ENCODE results near the gene LCE4A.
"Not testable (repeated sequence)": the region's sequence is repeated elsewhere in the genome, so short reads cannot be mapped to it uniquely, and the experiment has no call there.

The LCE4A gene

DNA sequence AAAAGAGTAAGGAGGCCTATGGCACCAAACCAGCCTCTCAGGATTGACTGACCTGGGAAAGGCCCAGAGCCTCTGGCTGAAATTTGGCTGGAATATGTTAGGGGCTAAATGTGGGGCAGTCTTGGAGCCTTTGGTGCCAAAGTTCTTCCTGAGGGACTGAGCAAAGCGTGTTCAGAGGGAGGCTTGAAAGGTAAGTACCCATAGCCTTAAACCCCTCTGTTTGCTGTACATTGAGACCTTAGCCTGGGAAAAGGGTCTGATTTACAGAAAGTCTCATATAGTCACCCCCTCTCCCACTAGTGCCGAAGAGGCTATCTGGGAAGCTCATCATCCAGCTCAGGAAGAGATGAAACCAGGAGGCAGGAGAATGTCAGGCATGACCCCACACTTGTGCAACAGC is at the start of gene LCE4A:
Gene LCE4A, plus strand, starts transcription at position 301 of the 400 bp plus-strand sequence. CDS start 916 bp downstream, outside the sequence.
- no peak for DNase-seq (ENCODE audit: low spot score)

GRCh38 chr1:152658649-152659048 is 49.3 kb upstream of the LCE4A start:
- DNase-seq (ENCODE audit: low spot score), result no peak

- DNase-seq (ENCODE audit: low spot score), result no peak
Observed at GRCh38 chr1:152663098-152663497, 44.9 kb upstream of the LCE4A start, which contains the start of gene LCE2D. Gene LCE2D, plus strand, starts transcription at chr1:152663380. Its CDS starts 726 bp downstream, at chr1:152664106.

- not testable (repeated sequence) for DNase-seq (ENCODE audit: low spot score)
Observed at GRCh38 chr1:152666171-152666570, 41.8 kb upstream of the LCE4A start.

- DNase-seq (ENCODE audit: low spot score), result no peak
Observed at GRCh38 chr1:152667648-152668047, 40.3 kb upstream of the LCE4A start.

DNA sequence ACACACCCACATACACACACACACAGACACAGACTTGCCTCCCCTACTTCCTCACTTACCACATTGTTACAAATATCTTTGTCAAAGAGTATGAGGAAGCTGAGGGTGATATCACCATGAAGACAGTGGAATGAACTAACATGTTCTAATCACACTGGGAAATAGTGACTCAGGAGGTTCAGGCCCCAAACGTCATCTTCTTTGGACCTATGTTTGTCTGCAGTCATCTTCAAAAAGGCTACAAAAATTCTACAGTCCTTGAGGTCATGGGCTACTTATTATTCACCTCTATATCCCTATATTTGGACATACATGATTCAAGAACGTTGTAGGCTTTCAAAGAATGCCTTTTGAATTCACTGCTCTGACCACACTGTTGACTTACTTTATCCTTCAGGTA is 34.9 kb upstream of the LCE4A start:
- DNase-seq (ENCODE audit: low spot score), result no peak

DNA sequence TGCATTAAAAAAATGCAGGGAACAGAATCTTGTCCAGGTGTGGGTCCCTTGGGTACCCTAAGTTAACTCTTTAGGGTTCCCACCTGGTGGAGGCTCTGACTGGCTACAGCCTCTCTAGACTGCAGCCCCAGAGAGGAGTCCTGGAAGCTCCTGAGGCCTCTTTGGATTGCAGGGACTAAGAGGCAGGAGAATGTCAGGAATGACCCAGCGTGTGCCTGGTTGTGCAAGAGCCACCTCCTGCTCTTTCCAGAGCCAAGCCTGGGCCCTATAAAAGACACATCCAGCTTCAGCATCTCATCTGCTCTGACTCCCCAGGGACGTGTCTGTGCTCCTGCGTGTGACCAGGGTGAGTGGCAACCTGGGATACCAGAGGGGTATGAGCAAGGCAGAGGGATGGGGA is 33.0 kb upstream of the LCE4A start, which contains the start of gene LCE2C:
Gene LCE2C, plus strand, starts transcription at position 297 of the 400 bp plus-strand sequence. CDS start 737 bp downstream, outside the sequence.
- DNase-seq (ENCODE audit: low spot score), result not testable (repeated sequence)

- no peak for DNase-seq (ENCODE audit: low spot score)
Observed at GRCh38 chr1:152679459-152679858, 28.5 kb upstream of the LCE4A start.

DNA sequence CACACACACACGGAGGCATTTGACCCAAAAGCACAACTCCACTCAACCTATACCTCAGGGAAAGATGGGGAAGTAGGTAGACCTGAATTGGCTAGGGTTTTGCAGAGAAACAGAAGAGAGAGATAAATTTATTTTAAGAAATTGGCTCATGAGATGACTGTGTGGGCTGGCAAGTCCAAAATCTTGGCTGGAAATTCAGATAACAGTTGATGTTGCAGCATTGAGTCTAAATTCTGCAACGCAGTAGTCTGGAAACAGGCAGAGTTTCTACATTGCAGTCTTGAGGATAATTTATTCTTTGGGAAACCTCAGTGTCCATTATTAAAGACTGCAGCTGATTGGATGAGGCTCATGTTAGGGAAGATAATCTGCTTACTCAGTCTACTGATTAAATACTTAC is 26.3 kb upstream of the LCE4A start:
- no peak for DNase-seq (ENCODE audit: low spot score)

GRCh38 chr1:152683846-152684245 is 24.1 kb upstream of the LCE4A start:
- no peak for DNase-seq (ENCODE audit: low spot score)

DNA sequence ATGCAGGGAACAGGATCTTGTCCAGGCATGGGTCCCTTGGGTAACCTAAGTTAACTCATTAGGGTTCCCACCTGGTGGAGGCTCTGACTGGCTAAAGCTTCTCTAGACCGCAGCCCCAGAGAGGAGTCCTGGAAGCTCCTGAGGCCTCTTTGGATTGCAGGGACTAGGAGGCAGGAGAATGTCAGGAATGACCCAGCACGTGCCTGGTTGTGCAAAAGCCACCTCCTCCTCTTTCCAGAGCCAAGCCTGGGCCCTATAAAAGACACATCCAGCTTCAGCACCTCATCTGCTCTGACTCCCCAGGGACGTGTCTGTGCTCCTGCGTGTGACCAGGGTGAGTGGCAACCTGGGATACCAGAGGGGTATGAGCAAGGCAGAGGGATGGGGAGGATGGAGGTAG is 22.1 kb upstream of the LCE4A start, which contains the start of gene LCE2B:
Gene LCE2B, plus strand, starts transcription at position 301 of the 400 bp plus-strand sequence. CDS start 721 bp downstream, outside the sequence.
- DNase-seq (ENCODE audit: low spot score), result not testable (repeated sequence)

GRCh38 chr1:152697701-152698600 is 10.0 kb upstream of the LCE4A start, which contains the start of gene LCE2A:
Gene LCE2A, plus strand, starts transcription at chr1:152698345. Its CDS starts 557 bp downstream, at chr1:152698902.
- no peak for DNase-seq (ENCODE audit: low spot score)

- no peak for DNase-seq (ENCODE audit: low spot score)
Observed at GRCh38 chr1:152699746-152700145, 8.2 kb upstream of the LCE4A start.

GRCh38 chr1:152718238-152718637 is 10.3 kb downstream of the LCE4A start:
- DNase-seq (ENCODE audit: low spot score), result no peak

- DNase-seq (ENCODE audit: low spot score), result no peak
Observed at GRCh38 chr1:152725261-152725660, 17.3 kb downstream of the LCE4A start.

DNA sequence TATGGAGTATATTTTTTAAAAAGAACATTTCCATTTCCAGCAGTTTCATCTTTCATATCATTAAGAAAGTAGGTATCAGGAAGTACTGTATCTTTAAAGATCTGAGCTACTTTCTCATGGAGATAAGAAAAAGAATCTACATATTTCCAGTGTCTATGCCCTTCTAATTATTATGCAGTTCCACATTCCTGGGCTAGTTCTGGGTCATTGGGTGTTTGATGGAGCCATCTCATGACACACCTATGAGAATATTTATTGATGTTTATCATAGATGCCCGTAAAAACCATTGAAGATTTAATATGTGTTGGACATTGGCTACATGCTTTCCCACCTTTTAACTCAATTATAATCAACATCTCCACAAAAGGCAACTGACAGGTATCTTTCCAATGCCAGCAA is 21.0 kb downstream of the LCE4A start:
- no peak for DNase-seq (ENCODE audit: low spot score)

DNA sequence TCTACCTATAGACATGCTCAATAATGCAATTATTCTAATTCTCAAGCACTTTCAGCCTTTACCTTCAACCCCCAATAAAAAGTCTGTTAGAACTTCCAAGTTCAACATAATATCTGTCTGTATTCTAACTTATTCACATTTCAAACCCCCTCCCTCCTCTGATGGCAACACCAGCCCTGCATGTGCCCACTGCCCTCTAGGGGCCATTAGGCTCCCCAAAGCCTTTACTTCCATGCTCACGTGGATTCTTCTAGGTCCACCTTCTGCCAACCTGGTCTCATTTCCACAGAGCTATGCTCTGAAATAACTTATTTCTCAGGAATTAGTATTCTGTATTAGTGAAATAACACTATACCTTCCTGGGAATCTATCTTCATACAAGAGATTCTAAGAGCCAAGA is 27.7 kb downstream of the LCE4A start:
- DNase-seq (ENCODE audit: low spot score), result peak; percentile 11

- no peak for DNase-seq (ENCODE audit: low spot score)
Observed at GRCh38 chr1:152737997-152738396, 30.0 kb downstream of the LCE4A start.

DNA sequence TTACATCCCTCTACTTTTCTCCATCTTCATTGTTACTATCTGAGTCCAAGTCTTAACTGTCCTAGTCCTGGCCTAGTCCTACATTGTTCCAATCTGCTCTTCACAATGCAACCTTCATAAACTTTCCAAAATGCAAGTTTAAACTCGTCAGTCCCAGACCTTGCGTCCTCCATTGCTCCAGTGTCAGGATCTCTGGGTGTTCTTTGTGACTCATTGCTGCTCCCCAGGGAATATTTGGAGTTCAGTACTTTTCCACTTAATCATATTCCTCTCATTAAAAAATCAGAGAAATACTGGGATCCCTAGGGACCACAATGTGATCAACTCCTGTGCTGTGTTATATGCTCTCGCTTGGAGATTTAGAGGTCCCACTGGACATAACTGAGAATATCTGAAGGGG is 31.9 kb downstream of the LCE4A start:
- no peak for DNase-seq (ENCODE audit: low spot score)

DNA sequence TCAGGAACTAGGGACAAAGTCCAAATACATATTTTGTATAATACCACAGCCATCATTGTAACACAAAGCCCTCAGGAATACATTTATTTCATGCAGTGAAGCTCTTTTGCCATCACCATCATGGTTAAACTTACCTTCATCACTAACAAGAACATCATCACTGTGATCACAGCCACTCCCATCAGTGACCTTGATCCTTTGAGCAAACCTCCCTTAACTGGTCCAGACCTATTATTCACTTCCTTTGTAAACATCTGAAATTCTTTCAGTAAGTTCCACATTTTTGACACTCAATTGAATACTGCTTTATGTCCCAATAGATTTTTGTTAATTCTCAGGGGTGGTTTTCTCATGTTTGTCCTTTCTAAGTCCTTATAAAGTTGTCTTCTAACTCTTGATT is 33.7 kb downstream of the LCE4A start:
- DNase-seq (ENCODE audit: low spot score), result no peak

DNA sequence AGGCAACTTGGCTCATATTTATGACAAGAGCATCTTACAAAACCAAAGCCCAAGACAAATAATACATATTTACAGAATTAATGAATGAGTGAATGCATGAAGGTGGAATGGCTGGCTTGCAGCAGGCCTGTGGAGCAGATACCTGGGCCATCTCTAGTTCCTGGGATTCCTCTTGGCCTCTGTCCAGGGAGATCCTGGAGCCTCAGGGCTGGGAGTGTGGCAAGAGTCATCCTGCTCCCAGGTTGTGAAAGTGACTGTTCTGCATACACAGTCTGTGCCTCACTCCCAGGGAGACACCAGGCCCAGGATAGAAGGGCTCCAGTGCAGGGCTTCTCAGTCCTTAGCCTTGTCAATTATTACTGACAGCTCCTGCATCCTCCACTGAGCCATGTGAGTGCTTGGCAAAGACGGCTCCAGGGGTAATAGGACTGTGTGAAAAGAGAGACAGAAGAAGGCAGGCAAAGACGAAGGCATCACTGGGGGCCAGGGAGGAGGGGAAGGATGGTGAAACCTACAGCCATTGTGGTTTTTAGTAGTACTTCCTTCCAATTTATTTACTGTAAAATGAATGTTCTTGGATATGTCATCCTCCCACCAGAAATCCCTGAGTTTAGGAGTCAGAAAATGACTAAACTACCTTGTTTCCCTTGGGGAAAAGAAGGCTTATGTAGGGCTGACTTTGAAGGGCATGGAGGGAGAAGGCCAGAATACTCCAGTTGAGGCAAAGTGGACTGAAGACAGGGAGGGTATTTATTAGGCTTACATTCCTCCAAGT is 35.6 kb downstream of the LCE4A start:
- no peak for DNase-seq (ENCODE audit: low spot score)

GRCh38 chr1:152745289-152745704 is 37.3 kb downstream of the LCE4A start:
- peak; percentile 16 for DNase-seq (ENCODE audit: low spot score)
